IMR-90 (cell line): ENCODE measurements around the gene PYGB. TPM values are rescaled to one million over a fixed set of nuclear protein-coding genes. Genes with fewer than 3 reads are reported as not detected.

Source experiments
- ATAC-seq: fragments of 200-7000 bp; cut with Tn5 transposase; 2 replicates; pipeline ENCODE4 v1.9.1; 2020; ENCODE audit warnings: low read depth, mild to moderate bottlenecking, moderate library complexity
- BruUV-seq: library from RNA; stranded (reverse); fragments of 400-500 nt; replicated peaks from 2 replicates; lab custom pipeline; 2021; lab: Mats Ljungman, UMichigan
- CTCF ChIA-PET: fragments of 300-600 bp; formaldehyde crosslinking; extraction: SDS; loops from one replicate; lab custom pipeline; 2021; ENCODE audit warnings: antibody characterized with exemption; lab: Yijun Ruan, JAX
- POLR2A ChIA-PET: fragments of 300-600 bp; sonication (Branson Sonifier 250); formaldehyde crosslinking; loops from one replicate; lab custom pipeline; 2022; ENCODE audit warnings: antibody characterized with exemption; ENCODE audit not compliant: unreplicated experiment; lab: Charles Lee
- DNase-seq: peaks from one replicate; pipeline ENCODE4 v3.0.0; 2013
- H2AFZ ChIP-seq: replicated peaks from 2 replicates; pipeline ENCODE3; 2013; ENCODE audit warnings: low read length, mild to moderate bottlenecking; ENCODE audit not compliant: poor library complexity
- H2AK5ac ChIP-seq: 2 replicates; pipeline ENCODE4 v1.6.1; 2013; ENCODE audit warnings: low read depth, low read length, inconsistent platforms
- H2AK9ac ChIP-seq: replicated peaks from 2 replicates; pipeline ENCODE3; 2013; ENCODE audit warnings: mild to moderate bottlenecking, low read depth, low read length, moderate library complexity; ENCODE audit not compliant: poor library complexity
- H2BK120ac ChIP-seq: 2 replicates; pipeline ENCODE4 v1.6.1; 2013; ENCODE audit warnings: low read depth, low read length, inconsistent platforms
- H2BK15ac ChIP-seq: 3 replicates; pipeline ENCODE4 v1.6.1; 2013; ENCODE audit warnings: low read depth, low read length, inconsistent platforms
- H2BK20ac ChIP-seq: 2 replicates; pipeline ENCODE4 v1.6.1; 2013; ENCODE audit warnings: low read depth, mild to moderate bottlenecking, inconsistent platforms, low read length, moderate library complexity
- H2BK5ac ChIP-seq: 2 replicates; pipeline ENCODE4 v1.6.1; 2013; ENCODE audit warnings: mild to moderate bottlenecking, low read depth, low read length, inconsistent platforms; ENCODE audit not compliant: poor library complexity, severe bottlenecking
- H3K14ac ChIP-seq: replicated peaks from 2 replicates; pipeline ENCODE4 v1.6.1; 2013; ENCODE audit warnings: low read depth, low read length, inconsistent platforms
- H3K18ac ChIP-seq: 2 replicates; pipeline ENCODE4 v1.6.1; 2013; ENCODE audit warnings: low read depth, low read length, control low read depth
- H3K23ac ChIP-seq: 2 replicates; pipeline ENCODE4 v1.6.1; 2013; ENCODE audit warnings: low read depth, low read length, inconsistent platforms
- H3K27ac ChIP-seq: 2 replicates; pipeline ENCODE4 v1.5.1; 2013; ENCODE audit warnings: mild to moderate bottlenecking, control low read depth, low read length; ENCODE audit not compliant: insufficient read depth
- H3K27me3 ChIP-seq: 2 replicates; pipeline ENCODE4 v1.6.1; 2013; ENCODE audit warnings: low read length; ENCODE audit not compliant: control insufficient read depth, insufficient read depth
- H3K36me3 ChIP-seq: 2 replicates; pipeline ENCODE4 v1.6.1; 2013; ENCODE audit warnings: low read length, mixed read lengths; ENCODE audit not compliant: control insufficient read depth, insufficient read depth
- H3K4ac ChIP-seq: 2 replicates; pipeline ENCODE4 v1.6.1; 2013; ENCODE audit warnings: low read depth, low read length, inconsistent platforms
- H3K4me1 ChIP-seq: 2 replicates; pipeline ENCODE4 v1.6.1; 2013; ENCODE audit warnings: low read length, mixed read lengths; ENCODE audit not compliant: control insufficient read depth, insufficient read depth
- H3K4me2 ChIP-seq: 2 replicates; pipeline ENCODE4 v1.6.1; 2013; ENCODE audit warnings: low read depth, mild to moderate bottlenecking, control low read depth, low read length, moderate library complexity
- H3K4me3 ChIP-seq: 2 replicates; pipeline ENCODE4 v1.5.1; 2013; ENCODE audit warnings: low read depth, mild to moderate bottlenecking, control low read depth, low read length, moderate library complexity; ENCODE audit not compliant: insufficient read depth
- H3K56ac ChIP-seq: 2 replicates; pipeline ENCODE4 v1.6.1; 2013; ENCODE audit warnings: low read length, inconsistent platforms; ENCODE audit not compliant: insufficient read depth; ENCODE audit errors: extremely low read depth
- H3K79me1 ChIP-seq, 2 experiments: 2 replicates each; pipeline ENCODE4 v1.6.1; 2013; ENCODE audit warnings: low read length in 2 of 2, inconsistent platforms in 1 of 2, low read depth in 1 of 2
- H3K9ac ChIP-seq: 2 replicates; pipeline ENCODE4 v1.6.1; 2013; ENCODE audit warnings: low read depth, low read length, control low read depth
- H3K9me1 ChIP-seq: 2 replicates; pipeline ENCODE4 v1.6.1; 2013; ENCODE audit warnings: low read length, inconsistent platforms; ENCODE audit not compliant: insufficient read depth
- H3K9me3 ChIP-seq: 2 replicates; pipeline ENCODE4 v1.6.1; 2013; ENCODE audit warnings: low read length; ENCODE audit not compliant: control insufficient read depth, insufficient read depth
- H4K20me1 ChIP-seq: 2 replicates; pipeline ENCODE4 v1.6.1; 2013; ENCODE audit warnings: low read length, inconsistent platforms; ENCODE audit not compliant: insufficient read depth
- H4K5ac ChIP-seq: 2 replicates; pipeline ENCODE4 v1.6.1; 2013; ENCODE audit warnings: mild to moderate bottlenecking, low read depth, low read length, control low read depth
- H4K8ac ChIP-seq, 2 experiments: 2 replicates each; pipeline ENCODE4 v1.6.1; 2013; ENCODE audit warnings: low read depth in 2 of 2, low read length in 2 of 2, control low read depth in 1 of 2, inconsistent platforms in 1 of 2
- H4K91ac ChIP-seq: 2 replicates; pipeline ENCODE4 v1.6.1; 2013; ENCODE audit warnings: low read depth, low read length, inconsistent platforms; ENCODE audit not compliant: insufficient read depth
- BHLHE40 ChIP-seq: fragments of 150-350 bp; IDR thresholded peaks from 2 replicates; pipeline ENCODE4 v1.6.1; 2016; ENCODE audit warnings: mild to moderate bottlenecking, low read depth, low read length
- CEBPB ChIP-seq: IDR thresholded peaks from 2 replicates; pipeline ENCODE4 v1.6.1; 2012; ENCODE audit warnings: low read depth, low read length, improper control_type of control experiment
- CHD1 ChIP-seq: IDR thresholded peaks from 2 replicates; pipeline ENCODE4 v1.6.1; 2012; ENCODE audit warnings: low read depth, low read length, improper control_type of control experiment
- ELK1 ChIP-seq: fragments of 150-350 bp; IDR thresholded peaks from 2 replicates; pipeline ENCODE4 v1.6.1; 2016; ENCODE audit warnings: low read depth, mild to moderate bottlenecking, low read length, moderate library complexity, borderline replicate concordance
- FOS ChIP-seq: fragments of 150-350 bp; IDR thresholded peaks from 2 replicates; pipeline ENCODE4 v1.6.1; 2016; ENCODE audit warnings: low read depth, low read length
- MAZ ChIP-seq: IDR thresholded peaks from 2 replicates; pipeline ENCODE4 v1.6.1; 2012; ENCODE audit warnings: low read depth, mild to moderate bottlenecking, low read length, improper control_type of control experiment, moderate library complexity, borderline replicate concordance
- POLR2A ChIP-seq: IDR thresholded peaks from 2 replicates; pipeline ENCODE4 v1.6.1; 2012; ENCODE audit warnings: mild to moderate bottlenecking, low read depth, low read length
- RAD21 ChIP-seq: IDR thresholded peaks from 2 replicates; pipeline ENCODE4 v1.6.1; 2012; ENCODE audit warnings: low read length, improper control_type of control experiment
- RCOR1 ChIP-seq: IDR thresholded peaks from 2 replicates; pipeline ENCODE4 v1.6.1; 2012; ENCODE audit warnings: mild to moderate bottlenecking, low read length, improper control_type of control experiment; ENCODE audit not compliant: insufficient replicate concordance
- SMC3 ChIP-seq: fragments of 150-350 bp; IDR thresholded peaks from 2 replicates; pipeline ENCODE4 v1.6.1; 2016; ENCODE audit warnings: low read depth, mild to moderate bottlenecking, antibody characterized with exemption, low read length, moderate library complexity
- WGBS, 2 experiments: methylation state at CpG; one replicate each; pipeline versions ENCODE4 v1.1.5 to v1.1.7; 2013; ENCODE audit warnings: missing lambda C conversion rate in 2 of 2; ENCODE audit not compliant: insufficient read length in 1 of 2; ENCODE audit errors: extremely low coverage in 2 of 2; 5-methylcytosine and 5-hydroxymethylcytosine counted together
- dilution Hi-C: fragments of 300-500 bp; cut with HindIII; formaldehyde crosslinking; loops from one replicate; pipeline ENCODE4 v1.14.3; 2018; ENCODE audit warnings: low sequenced_read_pairs; ENCODE audit not compliant: unreplicated experiment
- in situ Hi-C: fragments of 300-500 bp; cut with MboI; formaldehyde crosslinking; loops from 3 replicates; pipeline ENCODE4 v1.14.3; 2019; ENCODE audit warnings: low sequenced_read_pairs, inconsistent platforms, mixed read lengths
- intact Hi-C: fragments of 100-400 bp; cut with micrococcal nuclease; formaldehyde crosslinking; loops from 2 replicates; pipeline ENCODE4 v1.10.0; 2022
- polyA plus RNA-seq, 3 experiments: library from polyadenylated mRNA; depleted of rRNA; stranded (reverse); fragments of >200 nt; gene quantifications; 2 replicates each; pipeline ENCODE4 v1.2.3, GENCODE V29; 2012; ENCODE audit warnings: low replicate concordance in 1 of 3
- total RNA-seq: library from RNA; depleted of rRNA; stranded (reverse); fragments of >200 nt; gene quantifications from 2 replicates; pipeline ENCODE4 v1.2.3, GENCODE V29; 2012
- TF ChIP-seq, protein P1 (sequence below): conservative IDR thresholded peaks from 2 replicates; pipeline ENCODE4 v1.5.1; 2012; ENCODE audit warnings: mild to moderate bottlenecking, low read depth, low read length, improper control_type of control experiment
- TF ChIP-seq, protein P2 (sequence below): fragments of 150-350 bp; IDR thresholded peaks from 2 replicates; pipeline ENCODE4 v1.6.1; 2017; ENCODE audit warnings: mild to moderate bottlenecking, antibody characterized with exemption, low read length, low read depth

PYGB gene
- total and polyA plus RNA-seq, 2 of the 4 experiments (the other 2 are of a cell fraction): 72.4 to 83.1 TPM

GRCh38 chr20:25346349-25346748 lies 98.5 kb downstream of the PYGB start:
- peaks cover 23% of the 10 kb centered on the region for H4K20me1 ChIP-seq
- DNase-seq (no peak), ATAC-seq (no peak)
- no peaks in the 10 kb centered on the region for H3K27me3 ChIP-seq
- H3K4me2 ChIP-seq: no peak overlapping the region
- H2AFZ ChIP-seq: no peak overlapping the region
- H3K27ac ChIP-seq: no peak overlapping the region
- no peak overlapping the region for H4K5ac ChIP-seq
- H3K9me1 ChIP-seq: peaks cover 6% of the 10 kb centered on the region
- no CpG with 5 or more reads among the region's 6 CpGs for WGBS, 2 experiments
- dilution Hi-C loops: no loop called here
- no peak overlapping the region for H3K18ac ChIP-seq
- no peak overlapping the region for H2BK5ac ChIP-seq
- H2BK120ac ChIP-seq: no peak overlapping the region
- peaks cover 37 to 57% of the 10 kb centered on the region in 2 experiments for H3K79me1 ChIP-seq
- H2AK9ac ChIP-seq: no peak overlapping the region
- H3K4me1 ChIP-seq: peaks cover 1% of the 10 kb centered on the region
- no peak overlapping the region for H4K8ac ChIP-seq
- H2BK15ac ChIP-seq: no peak overlapping the region
- H3K23ac ChIP-seq: no peak overlapping the region
- H2BK20ac ChIP-seq: no peak overlapping the region
- in situ Hi-C loops: no loop called here
- H2AK5ac ChIP-seq: no peak overlapping the region
- no peak overlapping the region for H3K56ac ChIP-seq
- intact Hi-C loops: no loop called here
- H4K91ac ChIP-seq: no peak overlapping the region
- no peak overlapping the region for H3K4ac ChIP-seq
- no peaks in the 10 kb centered on the region for H3K9me3 ChIP-seq
- H3K4me3 ChIP-seq: no peak overlapping the region
- CTCF ChIA-PET: no interaction called here
- TF ChIP-seq, protein P1, sequence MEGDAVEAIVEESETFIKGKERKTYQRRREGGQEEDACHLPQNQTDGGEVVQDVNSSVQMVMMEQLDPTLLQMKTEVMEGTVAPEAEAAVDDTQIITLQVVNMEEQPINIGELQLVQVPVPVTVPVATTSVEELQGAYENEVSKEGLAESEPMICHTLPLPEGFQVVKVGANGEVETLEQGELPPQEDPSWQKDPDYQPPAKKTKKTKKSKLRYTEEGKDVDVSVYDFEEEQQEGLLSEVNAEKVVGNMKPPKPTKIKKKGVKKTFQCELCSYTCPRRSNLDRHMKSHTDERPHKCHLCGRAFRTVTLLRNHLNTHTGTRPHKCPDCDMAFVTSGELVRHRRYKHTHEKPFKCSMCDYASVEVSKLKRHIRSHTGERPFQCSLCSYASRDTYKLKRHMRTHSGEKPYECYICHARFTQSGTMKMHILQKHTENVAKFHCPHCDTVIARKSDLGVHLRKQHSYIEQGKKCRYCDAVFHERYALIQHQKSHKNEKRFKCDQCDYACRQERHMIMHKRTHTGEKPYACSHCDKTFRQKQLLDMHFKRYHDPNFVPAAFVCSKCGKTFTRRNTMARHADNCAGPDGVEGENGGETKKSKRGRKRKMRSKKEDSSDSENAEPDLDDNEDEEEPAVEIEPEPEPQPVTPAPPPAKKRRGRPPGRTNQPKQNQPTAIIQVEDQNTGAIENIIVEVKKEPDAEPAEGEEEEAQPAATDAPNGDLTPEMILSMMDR: no peak
- no peak for TF ChIP-seq ELK1
- TF ChIP-seq BHLHE40: no peak
- TF ChIP-seq SMC3: no peak
- TF ChIP-seq, protein P2, sequence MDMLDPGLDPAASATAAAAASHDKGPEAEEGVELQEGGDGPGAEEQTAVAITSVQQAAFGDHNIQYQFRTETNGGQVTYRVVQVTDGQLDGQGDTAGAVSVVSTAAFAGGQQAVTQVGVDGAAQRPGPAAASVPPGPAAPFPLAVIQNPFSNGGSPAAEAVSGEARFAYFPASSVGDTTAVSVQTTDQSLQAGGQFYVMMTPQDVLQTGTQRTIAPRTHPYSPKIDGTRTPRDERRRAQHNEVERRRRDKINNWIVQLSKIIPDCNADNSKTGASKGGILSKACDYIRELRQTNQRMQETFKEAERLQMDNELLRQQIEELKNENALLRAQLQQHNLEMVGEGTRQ: no peak
- TF ChIP-seq RCOR1: no peak
- TF ChIP-seq RAD21: no peak
- no peak for TF ChIP-seq CHD1
- TF ChIP-seq CEBPB: no peak
- TF ChIP-seq MAZ: no peak
- TF ChIP-seq POLR2A: no peak
- TF ChIP-seq FOS: no peak
- BruUV-seq: no TSS peak
- POLR2A ChIA-PET: no interaction called here
- H3K9ac ChIP-seq: no peak overlapping the region
- no peak overlapping the region; the same call in 1 of the 2 replicates for H3K14ac ChIP-seq
- H3K36me3 ChIP-seq: no peaks in the 10 kb centered on the region
